HG03521 (cell line): ENCODE results near the gene DPH1.
"Not testable (repeated sequence)": the region's sequence is repeated elsewhere in the genome, so short reads cannot be mapped to it uniquely, and the experiment has no call there.

Experiments used
- ATAC-seq: cut with Tn5 transposase; IDR thresholded peaks from one replicate; pipeline ENCODE4 v1.9.1; 2021; ENCODE audit warnings: mild to moderate bottlenecking, moderate library complexity; ENCODE audit not compliant: unreplicated experiment

The DPH1 gene

DNA sequence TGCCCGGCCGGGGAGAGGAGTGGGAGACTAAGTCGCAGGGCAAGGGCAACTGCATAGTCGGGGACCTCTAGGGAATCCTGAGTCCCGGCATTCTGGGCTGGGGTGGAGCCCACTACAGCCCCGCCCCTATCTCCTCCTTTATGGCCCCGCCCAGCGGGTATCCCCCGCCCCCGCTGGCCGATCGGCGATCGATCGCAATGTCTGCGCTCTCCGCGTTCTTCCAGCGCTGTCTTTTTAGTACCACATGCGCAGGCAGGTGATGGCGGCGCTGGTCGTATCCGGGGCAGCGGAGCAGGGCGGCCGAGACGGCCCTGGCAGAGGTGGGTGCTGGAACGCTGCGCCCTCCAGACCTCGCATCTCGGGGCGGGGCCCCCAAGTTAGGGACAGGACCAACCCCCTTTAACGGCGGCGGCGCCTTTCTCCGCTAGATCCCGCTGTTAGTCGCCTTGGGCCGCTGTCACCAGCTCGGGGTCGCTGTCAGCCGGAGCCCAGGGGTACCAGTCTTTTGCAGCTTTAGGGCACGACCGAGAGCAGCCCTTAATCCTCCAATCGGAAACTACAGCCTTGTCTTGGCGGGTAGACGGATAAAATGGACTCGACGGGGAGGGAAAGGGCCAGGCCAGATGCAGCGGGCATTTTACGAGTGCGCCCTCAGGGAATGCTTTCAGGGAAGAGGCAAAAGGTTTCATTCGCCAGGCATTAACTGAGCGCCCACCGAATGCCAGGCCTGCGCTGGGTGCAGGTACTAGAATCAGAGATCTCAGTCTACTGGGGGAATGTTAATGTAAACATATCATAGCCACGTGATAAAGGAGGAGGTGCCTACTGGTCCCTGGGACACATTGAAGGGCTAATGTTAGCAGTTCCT lies at the start of gene DPH1:
Gene DPH1, plus strand, starts transcription at position 243 of the 868 bp plus-strand sequence. Its CDS starts 17 bp downstream, at position 260.
- peak; percentile 63 for ATAC-seq

DNA sequence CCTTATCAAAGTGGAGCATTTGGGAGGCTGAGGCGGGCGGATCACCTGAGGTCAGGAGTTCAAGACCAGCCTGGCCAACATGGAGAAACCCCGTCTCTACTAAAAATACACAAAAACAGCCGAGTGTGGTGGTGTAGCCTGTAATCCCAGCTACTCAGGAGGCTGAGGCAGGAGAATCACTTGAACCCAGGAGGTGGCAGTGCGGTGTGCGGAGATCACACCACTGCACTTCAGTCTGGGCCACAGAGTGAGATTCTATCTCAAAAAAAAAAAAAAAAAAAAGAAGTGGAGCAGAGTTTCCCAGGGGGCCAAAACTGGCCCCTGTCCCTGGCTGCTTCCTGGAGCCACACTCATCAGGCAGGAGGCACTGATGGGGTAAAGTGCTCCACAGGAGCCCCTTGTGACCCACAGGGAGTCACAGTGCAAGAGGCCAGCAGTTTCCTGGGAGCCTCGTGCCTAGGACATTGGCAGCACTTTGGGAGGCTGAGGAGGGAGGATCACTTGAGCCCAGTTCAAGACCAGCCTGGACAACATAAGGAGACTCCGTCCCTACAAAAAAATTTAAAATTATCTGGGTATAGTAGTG lies 49.2 kb upstream of the DPH1 start:
- ATAC-seq = no peak

DNA sequence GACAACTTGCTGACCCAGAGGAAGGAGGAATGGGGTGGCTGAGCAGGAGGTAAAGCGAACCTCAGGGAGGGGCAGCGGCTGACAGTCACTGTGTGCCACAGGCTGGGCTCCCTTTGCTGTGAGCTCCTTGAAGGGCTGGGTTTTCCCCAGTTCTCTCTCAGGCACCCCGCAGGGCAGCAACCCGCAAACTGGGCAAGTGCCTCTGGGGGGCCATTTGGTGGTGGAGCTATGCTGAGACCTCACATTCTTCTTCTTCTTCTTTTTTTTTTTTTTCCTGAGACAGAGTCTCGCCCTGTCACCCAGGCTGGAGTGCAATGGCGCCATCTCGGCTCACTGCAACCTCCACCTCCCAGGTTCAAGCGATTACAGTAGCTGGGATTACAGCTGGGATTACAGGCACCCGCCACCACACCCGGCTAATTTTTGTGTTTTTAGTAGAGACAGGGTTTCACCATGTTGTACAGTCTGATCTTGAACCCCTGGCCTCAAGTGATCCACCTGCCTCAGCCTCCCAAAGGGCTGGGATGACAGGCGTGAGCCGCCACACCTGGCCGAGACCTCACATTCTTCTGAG lies 47.1 kb upstream of the DPH1 start:
- ATAC-seq = not testable (repeated sequence)

DNA sequence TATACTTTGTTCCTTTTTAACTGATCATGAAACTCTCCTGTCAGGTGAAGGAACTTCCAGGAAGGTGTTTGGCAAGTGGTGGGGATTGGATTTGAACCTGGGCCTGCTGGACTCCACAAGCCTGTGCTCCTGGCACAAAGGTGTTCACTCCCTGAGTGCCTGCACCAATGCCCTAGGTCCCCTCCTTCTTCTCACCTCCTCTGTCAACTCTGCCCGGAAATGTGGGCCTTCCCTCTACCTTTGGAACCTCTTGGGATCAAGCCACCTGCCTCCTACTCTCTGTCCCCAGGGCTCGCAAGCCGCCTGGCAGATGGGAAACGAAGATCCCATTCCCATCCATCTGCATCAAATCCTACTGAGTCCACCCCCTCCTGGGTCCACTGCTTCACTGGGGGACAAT lies 44.9 kb upstream of the DPH1 start:
- no peak for ATAC-seq

DNA sequence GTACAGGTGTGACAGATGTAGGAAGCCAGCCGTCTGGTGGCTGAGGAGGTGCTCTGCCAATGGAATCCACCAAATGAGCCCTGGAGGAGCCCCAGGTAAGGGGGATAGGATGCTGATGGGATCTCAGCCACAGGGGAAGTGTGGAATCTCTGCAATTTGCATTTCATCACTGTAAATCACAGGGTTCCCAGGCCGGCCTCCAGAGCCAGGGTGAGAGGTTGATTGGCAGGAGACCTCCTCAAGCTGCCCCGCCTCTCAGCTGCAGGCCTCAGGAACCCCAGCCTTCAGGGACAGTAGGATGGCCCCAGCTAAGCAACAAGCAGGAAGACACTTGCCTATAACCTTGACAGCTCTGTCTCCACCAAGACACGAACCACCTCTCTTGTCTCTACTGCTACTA lies 44.3 kb upstream of the DPH1 start:
- no peak for ATAC-seq

DNA sequence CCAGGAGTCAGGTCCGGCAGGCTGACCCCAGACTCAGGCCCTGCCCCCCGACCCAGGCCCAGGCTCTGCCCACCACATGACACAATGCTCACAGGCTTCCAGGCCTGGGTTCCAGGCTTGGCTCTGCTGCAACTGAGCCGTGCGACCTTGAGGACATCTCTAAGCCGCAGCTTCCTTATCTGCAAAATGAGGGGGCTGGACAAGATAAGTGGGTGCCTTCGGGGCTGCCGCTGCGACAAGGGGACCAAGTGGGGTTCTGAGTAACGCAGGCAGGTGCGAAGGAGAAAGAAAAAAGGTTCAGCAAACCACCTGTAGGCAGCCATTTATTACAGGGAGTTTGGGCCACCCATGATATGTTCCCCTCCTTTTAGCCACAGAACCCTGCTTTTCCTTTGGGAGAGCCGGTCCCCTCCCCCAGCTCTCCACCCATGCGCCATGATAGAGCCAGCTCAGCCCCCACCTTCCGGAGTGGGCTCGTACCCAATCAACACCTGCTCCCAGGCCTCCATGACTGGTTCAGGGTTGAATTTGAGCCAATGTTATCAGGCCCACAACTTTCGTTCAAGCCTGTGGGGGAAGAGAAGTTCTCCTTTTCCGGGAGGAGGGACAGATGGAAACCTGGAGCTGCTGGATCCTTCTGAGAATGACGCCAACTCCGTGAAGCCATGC lies 43.0 kb upstream of the DPH1 start:
- ATAC-seq = no peak

DNA sequence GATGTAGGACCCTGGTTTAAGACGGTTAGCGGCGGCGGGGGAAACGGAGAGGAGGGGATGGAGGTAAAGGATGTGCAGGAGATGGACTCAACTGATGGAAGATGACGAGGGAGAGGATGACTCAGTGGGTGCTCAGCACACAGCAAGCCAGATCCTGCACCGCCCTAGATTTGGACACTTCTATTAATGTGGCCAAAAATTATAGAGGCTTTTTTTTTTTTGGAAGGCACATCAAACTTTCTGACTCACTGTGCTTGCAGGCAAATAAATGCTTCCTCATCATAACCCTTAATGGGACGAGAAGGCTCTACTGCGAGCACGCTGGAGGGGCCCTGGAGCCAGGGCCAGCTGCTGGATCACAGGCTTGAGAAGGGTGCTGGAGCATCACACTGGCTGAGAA lies 40.8 kb upstream of the DPH1 start:
- no peak for ATAC-seq

DNA sequence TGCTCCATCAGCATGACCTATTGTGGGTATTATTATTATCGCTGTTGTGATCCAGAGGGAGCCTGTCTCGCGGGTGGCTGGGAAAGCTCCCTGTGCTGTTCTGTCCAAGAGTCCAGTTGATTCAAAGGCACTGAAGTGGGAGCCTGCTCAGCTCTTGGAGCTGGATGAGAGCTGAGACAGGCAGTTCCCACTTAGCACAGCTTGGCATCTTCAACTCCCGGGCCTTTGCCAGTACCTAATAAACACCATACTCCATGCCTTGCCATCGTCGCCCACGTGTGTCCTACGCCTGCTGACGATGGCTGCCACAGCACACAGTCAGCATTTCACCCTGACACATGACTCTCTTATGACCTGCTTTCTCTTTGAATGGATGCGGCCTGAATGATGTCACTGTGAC lies 37.4 kb upstream of the DPH1 start:
- no peak for ATAC-seq

DNA sequence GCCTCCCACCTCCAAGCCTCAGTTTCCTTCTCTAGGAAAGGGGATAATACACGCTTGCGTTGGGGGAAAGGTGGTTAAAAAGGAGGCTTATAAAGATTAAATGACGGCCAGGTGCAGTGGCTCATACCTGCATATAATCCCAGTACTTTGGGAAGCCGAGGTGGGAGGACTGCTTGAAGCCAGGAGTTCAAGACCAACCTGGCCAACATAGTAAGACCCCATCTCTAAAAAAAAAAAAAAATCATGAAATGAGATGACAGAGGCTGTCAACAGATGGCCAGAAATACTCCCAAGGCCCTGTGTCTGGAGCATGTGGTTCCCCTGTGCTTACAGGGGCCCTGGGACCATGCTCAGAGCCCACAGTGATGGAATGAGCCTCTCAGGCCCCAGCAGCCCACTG lies 35.2 kb upstream of the DPH1 start:
- no peak for ATAC-seq

DNA sequence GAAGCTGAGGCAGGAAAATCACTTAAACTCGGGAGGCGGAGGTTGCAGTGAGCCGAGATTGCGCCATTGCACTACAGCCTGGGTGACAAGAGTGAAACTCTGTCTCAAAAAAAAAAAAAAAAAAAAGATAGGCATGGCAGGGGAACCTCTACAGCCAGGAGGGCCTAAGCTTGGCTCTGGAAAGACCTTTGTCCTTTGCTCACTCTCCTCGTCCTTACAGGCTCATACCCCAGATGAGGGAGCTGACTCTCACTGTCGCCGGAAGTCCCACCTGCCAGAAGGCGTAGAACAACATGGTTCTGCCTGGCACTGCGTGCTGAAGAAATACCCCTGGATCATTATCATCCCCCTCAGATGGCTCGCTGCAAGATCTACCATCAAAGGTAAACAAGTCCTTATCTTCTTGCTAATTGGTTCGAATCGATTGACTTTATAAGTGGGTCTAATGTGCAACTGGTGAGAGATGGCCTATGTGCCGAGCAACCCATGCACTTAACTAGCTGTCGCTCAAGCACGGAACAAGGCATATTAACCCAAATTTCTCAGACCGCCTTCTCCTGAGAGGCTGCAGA lies 34.5 kb upstream of the DPH1 start:
- no peak for ATAC-seq

DNA sequence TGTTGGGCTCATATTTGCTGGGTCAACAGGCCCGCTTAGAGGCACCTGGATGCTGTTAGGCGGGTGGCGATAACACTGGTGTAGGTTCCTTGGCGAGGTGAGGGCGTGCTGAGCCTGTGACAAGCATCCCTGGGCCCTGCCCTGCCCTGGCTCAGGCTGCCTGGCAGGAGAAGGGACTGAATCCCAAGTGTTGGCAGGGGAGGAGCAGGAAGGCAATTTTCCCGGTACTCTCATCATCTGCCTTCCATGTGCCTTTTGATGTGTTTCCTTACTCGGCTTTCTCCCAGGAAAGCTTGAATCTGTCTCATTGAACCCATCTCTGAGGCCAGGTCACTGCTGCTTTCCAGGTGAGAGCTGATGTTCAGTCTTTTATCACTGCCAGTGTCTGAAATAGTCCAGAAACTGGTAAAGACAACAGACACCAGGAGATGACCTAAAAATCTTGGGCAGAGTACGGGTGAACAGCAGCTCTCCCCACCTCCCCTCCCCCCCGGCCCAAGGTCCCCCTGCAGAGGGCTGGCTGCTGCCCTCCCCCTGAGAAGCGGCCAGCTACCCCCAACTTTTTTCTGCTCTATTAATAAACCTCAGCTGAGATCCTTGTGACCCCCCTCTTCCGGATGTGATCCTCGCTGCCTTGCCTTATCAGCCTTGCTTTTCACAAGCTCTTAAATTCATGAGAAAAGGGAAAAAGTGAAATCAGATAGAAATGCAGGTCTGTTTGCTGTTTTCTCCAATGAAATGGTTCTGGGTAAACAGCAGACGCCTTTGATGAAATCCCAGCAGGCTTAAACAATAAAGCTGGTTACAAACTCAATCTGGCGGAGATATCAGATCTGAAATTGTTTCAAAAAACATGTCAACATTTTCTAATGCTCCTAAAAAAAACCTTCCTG lies 33.8 kb upstream of the DPH1 start:
- no peak for ATAC-seq

DNA sequence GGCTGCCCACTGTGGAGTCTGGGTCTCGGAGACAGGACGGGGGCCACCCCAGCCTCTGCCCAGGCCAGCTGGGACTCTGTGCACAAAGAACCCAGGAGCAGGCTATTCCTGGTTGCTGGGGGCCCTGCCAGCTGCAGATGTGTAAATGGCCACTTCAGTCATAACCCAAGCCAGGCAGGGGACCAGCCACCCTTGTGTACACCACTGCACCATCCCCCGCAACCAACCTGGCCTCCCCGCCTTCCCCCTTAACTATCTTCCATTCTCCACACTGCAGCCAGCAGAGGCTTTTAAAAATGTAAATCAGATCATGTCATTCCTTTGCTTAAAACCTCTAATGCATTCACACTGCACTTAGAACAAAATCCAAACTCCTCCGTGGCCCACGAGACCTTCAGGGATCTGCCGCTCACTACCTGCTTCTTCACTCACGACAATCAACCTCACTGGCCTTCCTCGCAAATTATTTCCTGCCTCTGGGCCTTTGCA lies 33.1 kb upstream of the DPH1 start:
- ATAC-seq = no peak

DNA sequence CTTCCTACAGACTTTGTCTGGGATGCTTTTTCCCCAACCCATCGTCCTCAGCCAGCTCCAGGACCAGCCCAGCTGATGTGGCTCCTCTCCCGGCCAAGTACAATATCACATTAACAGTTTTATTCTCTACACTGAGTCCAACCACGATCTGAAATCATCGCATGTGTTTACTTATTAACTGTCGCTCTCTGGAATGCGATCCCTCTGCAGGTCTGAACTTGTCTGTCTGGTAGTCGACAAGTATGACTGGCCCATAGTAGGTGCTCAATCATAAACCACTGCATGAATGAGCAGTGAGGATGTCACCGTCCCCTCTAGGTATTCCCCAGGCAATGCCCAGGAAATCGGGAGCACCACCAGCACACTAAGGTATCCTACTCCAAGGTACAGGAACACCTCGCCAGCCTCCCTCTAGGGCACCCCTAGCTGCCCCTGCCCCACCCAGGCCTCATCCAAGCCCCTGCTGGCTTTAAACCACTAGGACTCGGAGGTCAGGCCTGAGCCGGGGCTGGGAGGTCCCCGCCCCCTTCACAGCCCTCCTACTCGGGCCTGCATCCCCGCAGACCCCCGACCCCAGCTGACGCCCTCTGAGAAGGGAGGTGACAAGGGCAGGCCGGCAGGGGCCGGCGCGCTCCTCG lies 32.5 kb upstream of the DPH1 start:
- no peak for ATAC-seq

DNA sequence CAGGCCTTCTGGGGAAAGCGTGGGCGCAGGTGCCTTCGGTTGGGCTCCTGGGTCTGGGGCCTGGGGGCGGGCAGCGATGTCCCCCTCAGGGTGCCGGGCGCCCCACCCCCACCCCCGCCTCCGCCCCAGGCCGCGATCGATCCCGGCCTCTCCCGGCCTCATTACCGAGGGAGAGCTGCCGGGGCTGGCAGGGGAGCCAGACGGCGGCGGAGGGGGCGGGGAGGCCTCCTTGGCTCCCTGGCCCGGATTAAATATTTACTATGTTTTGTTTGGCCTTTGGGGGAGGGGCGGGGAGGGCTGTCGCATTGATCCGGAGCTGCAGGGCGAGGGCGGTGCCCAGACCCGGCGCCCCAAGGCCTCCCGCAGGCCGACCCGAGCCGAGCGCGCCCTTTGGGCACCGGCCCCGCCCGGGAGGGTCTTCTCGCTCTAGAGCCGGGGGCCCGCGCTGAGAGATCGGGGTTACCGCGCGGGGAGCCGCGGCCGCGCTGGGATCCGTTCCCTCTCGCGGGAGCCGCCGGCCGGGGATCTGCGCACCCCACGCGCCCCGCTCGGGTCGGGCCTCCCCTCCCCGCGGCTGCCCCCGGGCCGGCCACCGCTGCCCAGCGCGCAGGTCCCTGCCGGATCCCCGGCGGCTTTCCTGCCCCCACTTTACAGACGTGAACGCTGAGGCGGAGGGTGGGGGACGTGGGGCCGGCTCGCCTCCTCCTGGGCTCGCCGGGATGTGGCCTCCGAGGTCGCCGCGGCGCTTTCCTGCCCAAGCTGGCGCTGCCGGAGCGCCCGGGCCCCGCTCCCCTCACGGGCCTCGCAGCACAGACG lies 31.8 kb upstream of the DPH1 start:
- no peak for ATAC-seq

DNA sequence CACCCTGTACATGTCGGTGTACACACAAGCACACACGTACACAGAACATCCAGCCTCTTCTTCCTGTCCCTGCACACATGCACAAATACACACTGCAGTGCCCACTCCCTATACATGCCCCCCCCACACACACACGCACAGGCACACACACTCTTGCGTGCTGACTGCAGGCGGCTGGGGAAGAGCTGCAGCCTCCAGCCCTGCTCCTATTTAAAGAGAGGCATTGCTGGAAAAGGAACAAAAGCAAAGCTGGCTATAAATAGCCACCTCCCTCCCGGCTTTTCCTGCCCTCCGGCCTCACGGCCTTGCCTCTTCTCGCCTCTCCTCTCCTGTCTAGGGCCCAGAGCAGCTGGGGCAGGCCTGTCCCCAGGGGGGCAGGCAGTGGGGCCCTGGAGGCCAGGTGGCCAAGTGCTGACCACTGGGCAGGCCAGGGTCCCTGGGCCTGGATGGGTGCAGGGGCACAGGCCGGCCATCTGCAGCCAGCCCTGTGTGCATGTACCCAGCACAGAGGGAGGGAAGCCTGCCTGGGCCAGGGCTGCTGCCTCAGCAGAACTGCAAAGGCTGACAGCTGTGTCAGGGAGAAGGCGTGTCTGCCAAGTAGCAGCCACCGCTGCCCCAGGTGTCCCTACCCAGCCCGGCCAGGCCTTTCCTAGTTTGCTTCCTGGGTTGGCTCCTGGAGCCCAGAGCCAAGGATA lies 30.2 kb upstream of the DPH1 start:
- no peak for ATAC-seq

DNA sequence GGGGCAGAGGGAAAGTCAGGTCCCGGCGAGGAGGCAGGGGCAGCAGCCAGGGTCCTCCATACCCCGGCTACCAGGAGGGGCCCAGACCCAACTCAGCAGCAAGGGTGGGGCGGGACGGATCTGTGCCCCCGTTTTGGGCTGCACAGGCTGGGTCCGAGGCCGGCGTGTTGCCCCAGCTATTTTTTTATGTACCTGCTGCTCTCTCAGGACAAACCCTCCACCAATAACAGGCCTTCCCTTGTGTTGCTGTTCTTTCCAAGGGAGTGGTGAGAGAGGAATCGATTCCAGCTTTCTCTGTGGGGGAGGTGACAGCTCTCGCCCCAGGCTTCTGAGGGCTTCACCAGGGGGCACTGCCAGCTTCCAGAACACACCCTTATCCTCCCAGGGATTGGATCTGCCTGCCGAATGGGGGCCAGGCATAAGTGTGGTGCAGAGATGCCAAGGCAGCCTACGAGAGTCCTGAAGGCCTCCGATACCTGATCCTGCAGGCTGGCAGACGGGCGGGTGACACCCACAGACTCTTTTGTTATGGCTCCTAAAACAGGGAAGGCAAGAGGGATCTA lies 27.1 kb upstream of the DPH1 start:
- no peak for ATAC-seq

DNA sequence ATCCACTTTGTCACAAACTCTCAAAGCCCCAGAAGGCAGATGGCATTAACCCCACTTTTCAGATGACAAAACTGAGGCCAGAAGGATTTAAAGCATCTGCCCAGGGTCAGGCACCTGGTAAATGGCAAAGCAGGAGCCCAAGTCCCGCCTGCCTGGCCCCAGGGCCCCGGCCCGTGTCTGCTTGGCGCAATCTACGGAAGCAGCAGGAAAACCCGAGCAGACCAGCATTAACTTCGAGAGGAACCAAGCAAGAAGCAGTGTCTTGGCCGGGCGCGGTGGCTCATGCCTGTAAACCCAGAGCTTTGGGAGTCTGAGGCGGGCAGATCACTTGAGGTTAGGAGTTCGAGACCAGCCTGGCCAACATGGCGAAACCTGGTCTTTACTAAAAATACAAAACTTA lies 26.4 kb upstream of the DPH1 start:
- no peak for ATAC-seq

DNA sequence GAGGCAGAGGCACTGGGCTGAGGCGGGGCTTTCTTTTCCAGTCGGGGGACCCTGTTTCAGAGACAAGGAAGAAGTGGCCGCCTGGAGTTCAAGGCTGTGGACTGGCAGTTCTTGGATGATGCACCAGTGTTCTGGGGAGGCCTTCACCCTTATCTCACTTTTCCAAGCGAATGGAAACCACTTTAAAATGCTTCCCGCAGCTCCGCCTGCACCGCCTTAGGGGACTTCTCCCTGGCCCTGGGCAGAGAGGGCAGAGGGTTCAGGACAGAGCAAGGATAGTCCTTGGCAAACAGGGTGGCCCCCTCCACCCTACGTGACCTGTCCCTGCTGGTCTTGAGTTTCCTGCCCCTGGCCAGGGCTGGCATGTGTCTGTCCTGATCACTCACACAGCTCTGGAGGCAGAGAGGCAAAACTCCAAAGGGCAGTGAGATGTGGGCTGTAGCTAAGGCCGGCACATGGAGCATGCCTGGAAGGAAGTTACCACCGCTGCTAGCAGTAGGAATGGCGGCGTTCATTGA lies 25.5 kb upstream of the DPH1 start:
- no peak for ATAC-seq
